Naive thymus-derived CD4-positive, alpha-beta T cell (primary cell): ENCODE data around the gene GRAMD1A. TPM values are rescaled to one million over a fixed set of nuclear protein-coding genes. Genes with fewer than 3 reads are reported as not detected.

Experiments
- ATAC-seq: fragments of 150-1000 bp; cut with Tn5 transposase; 2 replicates; pipeline ENCODE4 v1.10.0; 2021; ENCODE audit warnings: mild to moderate bottlenecking, moderate library complexity
- CTCF ChIA-PET: fragments of 350-600 bp; sonication (Branson Sonifier 250); formaldehyde crosslinking; loops from one replicate; lab custom pipeline; 2021; ENCODE audit warnings: antibody characterized with exemption; lab: Charles Lee
- POLR2A ChIA-PET: fragments of 350-600 bp; sonication (Branson Sonifier 250); formaldehyde crosslinking; loops from one replicate; lab custom pipeline; 2021; ENCODE audit warnings: antibody characterized with exemption, inconsistent platforms; lab: Charles Lee
- DNase-seq, 9 donors: peaks; one replicate each; pipeline versions ENCODE4 v3.0.0 to v3.0.0-alpha.2; 2020 to 2022; ENCODE audit warnings: mixed read lengths in 1 of 9
- H3K27ac ChIP-seq: one replicate; pipeline ENCODE4 v1.7.0; 2013; ENCODE audit warnings: mild to moderate bottlenecking, low read depth, low read length, moderate library complexity
- H3K27me3 ChIP-seq, 2 donors: one replicate each; pipeline ENCODE4 v1.7.0; 2013; ENCODE audit warnings: low read length in 2 of 2, mild to moderate bottlenecking in 2 of 2, moderate library complexity in 2 of 2; ENCODE audit not compliant: control insufficient read depth in 2 of 2, insufficient read depth in 2 of 2
- H3K36me3 ChIP-seq, 3 experiments: 1 replicate in 2 of 3; 2 replicates in 1 of 3; pipeline ENCODE4 v1.7.0; 2013; ENCODE audit warnings: low read length in 3 of 3, mild to moderate bottlenecking in 3 of 3, moderate library complexity in 1 of 3; ENCODE audit not compliant: insufficient read depth in 3 of 3, control insufficient read depth in 2 of 3
- H3K4me1 ChIP-seq, 2 donors: one replicate each; pipeline ENCODE4 v1.7.0; 2013; ENCODE audit warnings: low read length in 2 of 2, mild to moderate bottlenecking in 2 of 2, moderate library complexity in 1 of 2; ENCODE audit not compliant: control insufficient read depth in 2 of 2, insufficient read depth in 2 of 2
- H3K4me3 ChIP-seq: 2 replicates; pipeline ENCODE4 v1.7.0; 2013; ENCODE audit warnings: mild to moderate bottlenecking, low read length
- H3K9me3 ChIP-seq, 3 experiments: 1 replicate in 2 of 3; 2 replicates in 1 of 3; pipeline ENCODE4 v1.7.0; 2013; ENCODE audit warnings: low read length in 3 of 3; ENCODE audit not compliant: control insufficient read depth in 2 of 3
- H3K27ac Mint-ChIP-seq, 9 donors: one replicate each; pipeline ENCODE4 v1.8.0; 2020 to 2022; ENCODE audit warnings: mixed read lengths in 9 of 9, mild to moderate bottlenecking in 8 of 9, moderate library complexity in 5 of 9, inconsistent platforms in 2 of 9
- H3K27me3 Mint-ChIP-seq, 5 donors: one replicate each; pipeline ENCODE4 v1.8.0; 2021 to 2022; ENCODE audit warnings: mixed read lengths in 5 of 5, mild to moderate bottlenecking in 1 of 5
- H3K36me3 Mint-ChIP-seq, 5 donors: one replicate each; pipeline ENCODE4 v1.8.0; 2020 to 2022; ENCODE audit warnings: mixed read lengths in 5 of 5, mild to moderate bottlenecking in 3 of 5, inconsistent platforms in 1 of 5
- H3K4me1 Mint-ChIP-seq, 7 donors: one replicate each; pipeline ENCODE4 v1.8.0; 2020 to 2022; ENCODE audit warnings: mixed read lengths in 7 of 7, mild to moderate bottlenecking in 3 of 7, inconsistent platforms in 1 of 7
- H3K4me3 Mint-ChIP-seq, 10 donors: one replicate each; pipeline ENCODE4 v1.8.0; 2020 to 2022; ENCODE audit warnings: mild to moderate bottlenecking in 10 of 10, mixed read lengths in 10 of 10, moderate library complexity in 6 of 10, inconsistent platforms in 2 of 10
- H3K9me3 Mint-ChIP-seq, 11 donors: one replicate each; pipeline ENCODE4 v1.8.0; 2020 to 2022; ENCODE audit warnings: mixed read lengths in 11 of 11, mild to moderate bottlenecking in 4 of 11, inconsistent platforms in 1 of 11, moderate library complexity in 1 of 11
- intact Hi-C, 2 donors: fragments of 100-400 bp; cut with micrococcal nuclease; formaldehyde crosslinking; loops; one replicate each; pipeline ENCODE4 v1.15.1; 2023
- polyA plus RNA-seq, 2 donors: library from polyadenylated mRNA; unstranded; fragments of 300-500 nt; fragmentation: Illumina TruSeq; gene quantifications; one replicate each; pipeline ENCODE4 v1.2.3, GENCODE V29; 2021
- total RNA-seq, 6 experiments: library from RNA in 5 of 6; stranded (reverse) in 5 of 6; gene quantifications; 1 replicate in 5 of 6; 2 replicates in 1 of 6; pipeline ENCODE4 v1.2.3 and lab custom pipeline; 2021 to 2026

GRAMD1A gene
- total and polyA plus RNA-seq, 7 experiments from 2014 or later, result 33.6 to 286 (median 167) TPM

- ChIA-PET POLR2A (interaction anchor here (0.9 kb wide), 2 partner anchors 32 to 44 kb away, joined by 3 to 4 read pairs; no protein-coding TSS in a partner anchor), CTCF (no interaction called here)
- H3K9me3 ChIP-seq, result no peaks in the 10 kb centered on the region
- Mint-ChIP-seq H3K4me1 (peaks cover 11 to 30% (median 16%) of the 10 kb centered on the region in 7 donors), H3K36me3 (no peaks in the 10 kb centered on the region), H3K27ac (no peak overlapping the region), H3K9me3 (peaks cover 0 to 3% (median 0%) of the 10 kb centered on the region in 11 donors), H3K27me3 (no peaks in the 10 kb centered on the region), H3K4me3 (no peak overlapping the region)
- no peak overlapping the region for H3K4me3 ChIP-seq
- intact Hi-C loops, result no loop called here
- no peaks in the 10 kb centered on the region for H3K36me3 ChIP-seq
- ATAC-seq, result no peak
- no peak for DNase-seq
- peaks cover 7 to 12% of the 10 kb centered on the region in 2 donors for H3K4me1 ChIP-seq
- no peaks in the 10 kb centered on the region for H3K27me3 ChIP-seq
- H3K27ac ChIP-seq, result no peak overlapping the region
Measured at GRCh38 chr19:34982275-34982674, 17.8 kb upstream of the GRAMD1A start.

GRCh38 chr19:34983786-34984185, 16.3 kb upstream of the GRAMD1A start:
- DNase-seq (no peak), ATAC-seq (no peak)
- no peak overlapping the region for H3K4me3 Mint-ChIP-seq
- Histone ChIP-seq H3K36me3 (no peaks in the 10 kb centered on the region), H3K27me3 (no peaks in the 10 kb centered on the region), H3K4me1 (peaks cover 7 to 12% of the 10 kb centered on the region in 2 donors), H3K27ac (no peak overlapping the region), H3K4me3 (no peak overlapping the region), H3K9me3 (no peaks in the 10 kb centered on the region)
- peaks cover 12 to 41% (median 16%) of the 10 kb centered on the region in 7 donors for H3K4me1 Mint-ChIP-seq
- ChIA-PET POLR2A (interaction anchor here (1.0 to 2.2 kb wide), 6 partner anchors 8 to 38 kb away, joined by 4 to 7 read pairs (median 4); no protein-coding TSS in a partner anchor), CTCF (interaction anchor here (1.4 kb wide), 1 partner anchor 30 kb away, joined by 4 read pairs; no protein-coding TSS in a partner anchor)
- no peaks in the 10 kb centered on the region for H3K36me3 Mint-ChIP-seq
- peak overlapping the region in 1 of 9 donors; percentile 12 for H3K27ac Mint-ChIP-seq
- H3K9me3 Mint-ChIP-seq, result peaks cover 0 to 3% (median 0%) of the 10 kb centered on the region in 11 donors
- intact Hi-C loops, result no loop called here
- no peaks in the 10 kb centered on the region for H3K27me3 Mint-ChIP-seq

GRCh38 chr19:34984287-34984686, 15.8 kb upstream of the GRAMD1A start:
- H3K4me3 Mint-ChIP-seq, result no peak overlapping the region
- intact Hi-C loops, result no loop called here

GRCh38 chr19:34985249-34986022, 14.7 kb upstream of the GRAMD1A start:
- H3K4me3 Mint-ChIP-seq, result peak overlapping the region; percentile 13 to 82 (median 70)
- no peaks in the 10 kb centered on the region for H3K27me3 ChIP-seq
- POLR2A ChIA-PET, result interaction anchor here (0.6 to 3.2 kb wide), 11 partner anchors 10 to 221 kb away, joined by 3 to 38 read pairs (median 4); partner anchors contain the start of gene GRAMD1A
- H3K27me3 Mint-ChIP-seq, result no peaks in the 10 kb centered on the region
- no peaks in the 10 kb centered on the region for H3K36me3 ChIP-seq
- DNase-seq, result peak in 3 of 9 donors; percentile 28 to 38 (median 29)
- intact Hi-C loops, result loop anchor here in 1 of 2 donors (1.0 kb wide), 2 partner anchors 12 kb away; no protein-coding TSS in a partner anchor
- CTCF ChIA-PET, result interaction anchor here (0.7 to 1.9 kb wide), 7 partner anchors 10 to 29 kb away, joined by 3 to 10 read pairs (median 4); no protein-coding TSS in a partner anchor
- H3K36me3 Mint-ChIP-seq, result peaks cover 0 to under 1% (median 0%) of the 10 kb centered on the region in 5 donors
- peaks cover 7 to 12% of the 10 kb centered on the region in 2 donors for H3K4me1 ChIP-seq
- H3K27ac Mint-ChIP-seq, result peak overlapping the region; percentile 45 to 92 (median 89)
- H3K4me3 ChIP-seq, result no peak overlapping the region
- H3K9me3 Mint-ChIP-seq, result peaks cover 0 to 2% (median 0%) of the 10 kb centered on the region in 11 donors
- no peaks in the 10 kb centered on the region for H3K9me3 ChIP-seq
- peak overlapping the region; percentile 29 for H3K27ac ChIP-seq
- ATAC-seq, result peak; percentile 44
- peaks cover 14 to 48% (median 21%) of the 10 kb centered on the region in 7 donors for H3K4me1 Mint-ChIP-seq

More at GRCh38 chr19:34984287-34984686, 15.8 kb upstream of the GRAMD1A start:
- H3K9me3 ChIP-seq, result no peaks in the 10 kb centered on the region
- DNase-seq, result no peak
- no peaks in the 10 kb centered on the region for H3K27me3 Mint-ChIP-seq
- H3K27ac Mint-ChIP-seq, result no peak overlapping the region
- ATAC-seq, result no peak
- ChIA-PET POLR2A (interaction anchor here (0.7 to 2.8 kb wide), 7 partner anchors 9 to 46 kb away, joined by 4 to 38 read pairs (median 4); partner anchors contain the start of gene GRAMD1A), CTCF (interaction anchor here (1.1 to 1.4 kb wide), 3 partner anchors 17 to 30 kb away, joined by 3 to 4 read pairs (median 3); no protein-coding TSS in a partner anchor)
- no peaks in the 10 kb centered on the region for H3K27me3 ChIP-seq
- no peak overlapping the region for H3K27ac ChIP-seq
- peaks cover 12 to 41% (median 16%) of the 10 kb centered on the region in 7 donors for H3K4me1 Mint-ChIP-seq
- no peak overlapping the region for H3K4me3 ChIP-seq
- peaks cover 7 to 12% of the 10 kb centered on the region in 2 donors for H3K4me1 ChIP-seq
- H3K36me3 Mint-ChIP-seq, result no peaks in the 10 kb centered on the region
- H3K9me3 Mint-ChIP-seq, result peaks cover 0 to 2% (median 0%) of the 10 kb centered on the region in 11 donors
- H3K36me3 ChIP-seq, result no peaks in the 10 kb centered on the region

- CTCF ChIA-PET, result interaction anchor here (0.8 kb wide), 1 partner anchor 9 kb away, joined by 3 read pairs; no protein-coding TSS in a partner anchor
- no peak overlapping the region for H3K4me3 Mint-ChIP-seq
- no peak overlapping the region for H3K27ac ChIP-seq
- peaks cover 7 to 12% of the 10 kb centered on the region in 2 donors for H3K4me1 ChIP-seq
- no peak for ATAC-seq
- H3K4me1 Mint-ChIP-seq, result peaks cover 19 to 69% (median 28%) of the 10 kb centered on the region in 7 donors
- H3K36me3 ChIP-seq, result no peaks in the 10 kb centered on the region
- no peak overlapping the region for H3K27ac Mint-ChIP-seq
- H3K9me3 ChIP-seq, result no peaks in the 10 kb centered on the region
- intact Hi-C loops, result no loop called here
- H3K4me3 ChIP-seq, result no peak overlapping the region
- no peaks in the 10 kb centered on the region for H3K27me3 ChIP-seq
- POLR2A ChIA-PET, result interaction anchor here (1.2 to 3.2 kb wide), 3 partner anchors 7 to 26 kb away, joined by 4 to 25 read pairs (median 7); no protein-coding TSS in a partner anchor
- DNase-seq, result no peak
- peaks cover 0 to 2% (median 0%) of the 10 kb centered on the region in 11 donors for H3K9me3 Mint-ChIP-seq
- H3K27me3 Mint-ChIP-seq, result no peaks in the 10 kb centered on the region
- H3K36me3 Mint-ChIP-seq, result peaks cover 0 to 3% (median 0%) of the 10 kb centered on the region in 5 donors
Measured at GRCh38 chr19:34988119-34988518, 12.0 kb upstream of the GRAMD1A start.

GRCh38 chr19:34989298-34989697, 10.8 kb upstream of the GRAMD1A start:
- intact Hi-C loops, result no loop called here
- H3K4me3 ChIP-seq, result no peak overlapping the region
- Mint-ChIP-seq H3K27me3 (no peaks in the 10 kb centered on the region), H3K4me3 (no peak overlapping the region), H3K36me3 (peaks cover 0 to 3% (median 0%) of the 10 kb centered on the region in 5 donors), H3K4me1 (peaks cover 19 to 67% (median 26%) of the 10 kb centered on the region in 7 donors), H3K27ac (no peak overlapping the region), H3K9me3 (peaks cover 0 to under 1% (median 0%) of the 10 kb centered on the region in 11 donors)
- ChIA-PET POLR2A (interaction anchor here (0.8 to 3.6 kb wide), 5 partner anchors 12 to 31 kb away, joined by 3 to 16 read pairs (median 8); partner anchors contain the start of gene GRAMD1A), CTCF (no interaction called here)
- no peak for DNase-seq
- H3K36me3 ChIP-seq, result no peaks in the 10 kb centered on the region
- H3K27ac ChIP-seq, result no peak overlapping the region
- H3K4me1 ChIP-seq, result peaks cover 11 to 12% of the 10 kb centered on the region in 2 donors
- H3K9me3 ChIP-seq, result no peaks in the 10 kb centered on the region
- ATAC-seq, result no peak
- H3K27me3 ChIP-seq, result no peaks in the 10 kb centered on the region
